H9 (cell line): ENCODE measurements around the gene CDH13. TPM values are rescaled to one million over a fixed set of nuclear protein-coding genes. Genes with fewer than 3 reads are reported as not detected.

Experiments
- DNase-seq: peaks from one replicate; pipeline ENCODE4 v3.0.0-alpha.2; 2017
- H2AFZ ChIP-seq: one replicate; pipeline ENCODE4 v1.6.1; 2013; ENCODE audit warnings: mild to moderate bottlenecking, low read length, control low read depth, moderate library complexity
- H2AK5ac ChIP-seq: 2 replicates; pipeline ENCODE4 v1.6.1; 2013; ENCODE audit warnings: low read length, control low read depth, mixed read lengths; ENCODE audit not compliant: insufficient read length
- H2BK120ac ChIP-seq: one replicate; pipeline ENCODE4 v1.6.1; 2013; ENCODE audit warnings: low read depth, mild to moderate bottlenecking, low read length, control low read depth, inconsistent platforms; ENCODE audit not compliant: poor library complexity, severe bottlenecking
- H2BK12ac ChIP-seq: 2 replicates; pipeline ENCODE4 v1.6.1; 2013; ENCODE audit warnings: low read length, control low read depth, mixed read lengths, low read depth; ENCODE audit not compliant: insufficient read length
- H2BK15ac ChIP-seq: 2 replicates; pipeline ENCODE4 v1.6.1; 2013; ENCODE audit warnings: low read depth, low read length, control low read depth
- H2BK20ac ChIP-seq: one replicate; pipeline ENCODE4 v1.6.1; 2013; ENCODE audit warnings: low read depth, mild to moderate bottlenecking, low read length, control low read depth, inconsistent platforms; ENCODE audit not compliant: poor library complexity, severe bottlenecking
- H2BK5ac ChIP-seq: 2 replicates; pipeline ENCODE4 v1.6.1; 2013; ENCODE audit warnings: low read length, control low read depth, mixed read lengths; ENCODE audit not compliant: insufficient read length
- H3K14ac ChIP-seq: 2 replicates; pipeline ENCODE4 v1.6.1; 2013; ENCODE audit warnings: low read length, control low read depth; ENCODE audit not compliant: insufficient read depth
- H3K18ac ChIP-seq: 2 replicates; pipeline ENCODE4 v1.6.1; 2013; ENCODE audit warnings: low read depth, mild to moderate bottlenecking, mixed read lengths, low read length, control low read depth; ENCODE audit not compliant: insufficient read length
- H3K23ac ChIP-seq: 2 replicates; pipeline ENCODE4 v1.6.1; 2013; ENCODE audit warnings: low read length, control low read depth, mixed read lengths, low read depth; ENCODE audit not compliant: insufficient read length
- H3K23me2 ChIP-seq: 2 replicates; pipeline ENCODE4 v1.6.1; 2013; ENCODE audit warnings: low read depth, mild to moderate bottlenecking, mixed read lengths, low read length, control low read depth; ENCODE audit not compliant: insufficient read length, poor library complexity, severe bottlenecking
- H3K27ac ChIP-seq: 2 replicates; pipeline ENCODE4 v1.5.1; 2013; ENCODE audit warnings: low read length, control low read depth, mixed read lengths, low read depth; ENCODE audit not compliant: insufficient read length
- H3K27me3 ChIP-seq: 2 replicates; pipeline ENCODE4 v1.6.1; 2013; ENCODE audit warnings: low read length, control low read depth, inconsistent platforms; ENCODE audit not compliant: insufficient read depth
- H3K4ac ChIP-seq: 2 replicates; pipeline ENCODE4 v1.6.1; 2013; ENCODE audit warnings: low read depth, mild to moderate bottlenecking, control low read depth, inconsistent platforms, low read length, moderate library complexity
- H3K4me1 ChIP-seq: 2 replicates; pipeline ENCODE4 v1.6.1; 2013; ENCODE audit warnings: low read length, control low read depth, inconsistent platforms; ENCODE audit not compliant: insufficient read depth
- H3K4me2 ChIP-seq: 2 replicates; pipeline ENCODE4 v1.6.1; 2013; ENCODE audit warnings: low read length, control low read depth, mixed read lengths; ENCODE audit not compliant: insufficient read length, insufficient read depth
- H3K56ac ChIP-seq: 2 replicates; pipeline ENCODE4 v1.6.1; 2013; ENCODE audit warnings: low read depth, mild to moderate bottlenecking, mixed read lengths, low read length, control low read depth; ENCODE audit not compliant: insufficient read length
- H3K79me1 ChIP-seq: 2 replicates; pipeline ENCODE4 v1.6.1; 2013; ENCODE audit warnings: low read depth, mild to moderate bottlenecking, moderate library complexity, low read length, control low read depth, inconsistent platforms; ENCODE audit not compliant: insufficient read depth, poor library complexity, severe bottlenecking
- H3K79me2 ChIP-seq: 2 replicates; pipeline ENCODE4 v1.6.1; 2013; ENCODE audit warnings: low read length, control low read depth, inconsistent platforms; ENCODE audit not compliant: insufficient read depth
- H3K9ac ChIP-seq: 2 replicates; pipeline ENCODE4 v1.6.1; 2013; ENCODE audit warnings: low read length, control low read depth, mixed read lengths; ENCODE audit not compliant: insufficient read length; ENCODE audit errors: extremely low read depth
- H3K9me3 ChIP-seq: one replicate; pipeline ENCODE4 v1.6.1; 2013; ENCODE audit warnings: low read depth, low read length, inconsistent platforms; ENCODE audit not compliant: control insufficient read depth
- H3T11ph ChIP-seq: one replicate; pipeline ENCODE4 v1.6.1; 2013; ENCODE audit warnings: mild to moderate bottlenecking, low read length, control low read depth, inconsistent platforms
- H4K20me1 ChIP-seq: one replicate; pipeline ENCODE4 v1.6.1; 2013; ENCODE audit not compliant: control insufficient read depth, insufficient read length, insufficient read depth
- H4K5ac ChIP-seq: 2 replicates; pipeline ENCODE4 v1.6.1; 2013; ENCODE audit warnings: low read depth, mild to moderate bottlenecking, mixed read lengths, low read length, control low read depth; ENCODE audit not compliant: insufficient read length
- H4K8ac ChIP-seq: replicated peaks from 2 replicates; pipeline ENCODE4 v1.6.1; 2013; ENCODE audit warnings: low read length, control low read depth, mixed read lengths, low read depth; ENCODE audit not compliant: insufficient read length
- H4K91ac ChIP-seq: 2 replicates; pipeline ENCODE4 v1.6.1; 2013; ENCODE audit warnings: low read depth, mild to moderate bottlenecking, moderate library complexity, mixed read lengths, low read length, control low read depth; ENCODE audit not compliant: insufficient read length
- H3K27ac Mint-ChIP-seq, 3 experiments: 2 replicates in 2 of 3; 3 replicates in 1 of 3; pipeline ENCODE4 v1.8.0; 2020 to 2021; ENCODE audit warnings: mixed read lengths in 3 of 3, mild to moderate bottlenecking in 1 of 3, moderate library complexity in 1 of 3
- H3K27me3 Mint-ChIP-seq: 2 replicates; pipeline ENCODE4 v1.8.0; 2021; ENCODE audit warnings: low read depth, mild to moderate bottlenecking, moderate library complexity, mixed read lengths
- H3K36me3 Mint-ChIP-seq, 3 experiments: 2 replicates in 2 of 3; 3 replicates in 1 of 3; pipeline ENCODE4 v1.8.0; 2020 to 2021; ENCODE audit warnings: low read depth in 3 of 3, mixed read lengths in 3 of 3; ENCODE audit not compliant: insufficient read depth in 1 of 3
- H3K4me1 Mint-ChIP-seq, 2 experiments: 2 replicates each; pipeline ENCODE4 v1.8.0; 2020; ENCODE audit warnings: mixed read lengths in 2 of 2
- H3K4me3 Mint-ChIP-seq, 2 experiments: 2 replicates in 1 of 2; 3 replicates in 1 of 2; pipeline ENCODE4 v1.8.0; 2020 to 2021; ENCODE audit warnings: mild to moderate bottlenecking in 2 of 2, mixed read lengths in 2 of 2, moderate library complexity in 1 of 2
- H3K9me3 Mint-ChIP-seq, 2 experiments: 2 replicates in 1 of 2; 3 replicates in 1 of 2; pipeline ENCODE4 v1.8.0; 2020; ENCODE audit warnings: mild to moderate bottlenecking in 2 of 2, mixed read lengths in 2 of 2, moderate library complexity in 1 of 2
- CTCF ChIP-seq: fragments of 200-600 bp; sonication (generic); conservative IDR thresholded peaks from 3 replicates; pipeline ENCODE4 v1.8.0; 2021; ENCODE audit warnings: antibody characterized with exemption, mild to moderate bottlenecking
- WGBS: extraction: QIAGEN DNeasy Blood & Tissue Kit; methylation state at CpG from one replicate; pipeline ENCODE4 v1.1.7; 2013; ENCODE audit warnings: missing lambda C conversion rate, low lambda C conversion rate, mixed read lengths; ENCODE audit not compliant: insufficient read length; ENCODE audit errors: extremely low coverage; 5-methylcytosine and 5-hydroxymethylcytosine counted together
- total RNA-seq: library from RNA; stranded (reverse); gene quantifications from 2 replicates; pipeline ENCODE4 v1.2.1, GENCODE V29; 2021

Gene CDH13
- total RNA-seq, 1 experiment from 2014 or later: 1.5 TPM

- H3K9me3 ChIP-seq: peaks cover 9% of the 10 kb centered on the region
- H3K27me3 ChIP-seq: no peaks in the 10 kb centered on the region
- peaks cover 15 to 34% (median 19%) of the 10 kb centered on the region in 3 experiments for H3K36me3 Mint-ChIP-seq
- H3K9ac ChIP-seq: no peak overlapping the region
- no peak overlapping the region for H3K4me3 Mint-ChIP-seq
- H2BK15ac ChIP-seq: no peak overlapping the region
- H3K4me2 ChIP-seq: no peak overlapping the region
- H3K23me2 ChIP-seq: no peaks in the 10 kb centered on the region
- no peak overlapping the region for H4K91ac ChIP-seq
- H2AFZ ChIP-seq: no peak overlapping the region
- no peak overlapping the region for H3T11ph ChIP-seq
- H2BK12ac ChIP-seq: no peak overlapping the region
- H3K27ac Mint-ChIP-seq: no peak overlapping the region; a peak in 1 of 7 replicates
- H4K8ac ChIP-seq: no peak overlapping the region
- no peak for DNase-seq
- H2BK5ac ChIP-seq: no peak overlapping the region
- TF ChIP-seq CTCF: no peak
- H4K5ac ChIP-seq: no peak overlapping the region
- H3K56ac ChIP-seq: no peak overlapping the region
- H2BK20ac ChIP-seq: no peak overlapping the region
- H3K27ac ChIP-seq: no peak overlapping the region
- no peak overlapping the region for H2BK120ac ChIP-seq
- no peaks in the 10 kb centered on the region for H4K20me1 ChIP-seq
- no peak overlapping the region for H3K4ac ChIP-seq
- H3K4me1 Mint-ChIP-seq: peaks cover 24 to 28% of the 10 kb centered on the region in 2 experiments
- H2AK5ac ChIP-seq: no peak overlapping the region
- no peak overlapping the region for H3K14ac ChIP-seq
- H3K23ac ChIP-seq: no peak overlapping the region
- H3K79me2 ChIP-seq: no peaks in the 10 kb centered on the region
- peaks cover 21 to 23% of the 10 kb centered on the region in 2 experiments for H3K9me3 Mint-ChIP-seq
- no peaks in the 10 kb centered on the region for H3K79me1 ChIP-seq
- no peak overlapping the region for H3K18ac ChIP-seq
- WGBS: no CpG with 5 or more reads among the region's 2 CpGs
- no peaks in the 10 kb centered on the region for H3K4me1 ChIP-seq
- peaks cover 2% of the 10 kb centered on the region for H3K27me3 Mint-ChIP-seq
Observed at GRCh38 chr16:82598771-82599170, 28.0 kb upstream of the CDH13 start.
